IMR-90 (cell line): ENCODE measurements around the gene SPAAR. TPM values are rescaled to one million over a fixed set of nuclear protein-coding genes. Genes with fewer than 3 reads are reported as not detected.

Experiments
- ATAC-seq: fragments of 200-7000 bp; cut with Tn5 transposase; 2 replicates; pipeline ENCODE4 v1.9.1; 2020; ENCODE audit warnings: low read depth, mild to moderate bottlenecking, moderate library complexity
- BruUV-seq: library from RNA; stranded (reverse); fragments of 400-500 nt; replicated peaks from 2 replicates; lab custom pipeline; 2021; lab: Mats Ljungman, UMichigan
- CTCF ChIA-PET: fragments of 300-600 bp; formaldehyde crosslinking; extraction: SDS; loops from one replicate; lab custom pipeline; 2021; ENCODE audit warnings: antibody characterized with exemption; lab: Yijun Ruan, JAX
- POLR2A ChIA-PET: fragments of 300-600 bp; sonication (Branson Sonifier 250); formaldehyde crosslinking; loops from one replicate; lab custom pipeline; 2022; ENCODE audit warnings: antibody characterized with exemption; ENCODE audit not compliant: unreplicated experiment; lab: Charles Lee
- DNase-seq: peaks from one replicate; pipeline ENCODE4 v3.0.0; 2013
- H2AFZ ChIP-seq: replicated peaks from 2 replicates; pipeline ENCODE3; 2013; ENCODE audit warnings: low read length, mild to moderate bottlenecking; ENCODE audit not compliant: poor library complexity
- H2AK5ac ChIP-seq: 2 replicates; pipeline ENCODE4 v1.6.1; 2013; ENCODE audit warnings: low read depth, low read length, inconsistent platforms
- H2AK9ac ChIP-seq: replicated peaks from 2 replicates; pipeline ENCODE3; 2013; ENCODE audit warnings: mild to moderate bottlenecking, low read depth, low read length, moderate library complexity; ENCODE audit not compliant: poor library complexity
- H2BK120ac ChIP-seq: 2 replicates; pipeline ENCODE4 v1.6.1; 2013; ENCODE audit warnings: low read depth, low read length, inconsistent platforms
- H2BK15ac ChIP-seq: 3 replicates; pipeline ENCODE4 v1.6.1; 2013; ENCODE audit warnings: low read depth, low read length, inconsistent platforms
- H2BK20ac ChIP-seq: 2 replicates; pipeline ENCODE4 v1.6.1; 2013; ENCODE audit warnings: low read depth, mild to moderate bottlenecking, inconsistent platforms, low read length, moderate library complexity
- H2BK5ac ChIP-seq: 2 replicates; pipeline ENCODE4 v1.6.1; 2013; ENCODE audit warnings: mild to moderate bottlenecking, low read depth, low read length, inconsistent platforms; ENCODE audit not compliant: poor library complexity, severe bottlenecking
- H3K14ac ChIP-seq: replicated peaks from 2 replicates; pipeline ENCODE4 v1.6.1; 2013; ENCODE audit warnings: low read depth, low read length, inconsistent platforms
- H3K18ac ChIP-seq: 2 replicates; pipeline ENCODE4 v1.6.1; 2013; ENCODE audit warnings: low read depth, low read length, control low read depth
- H3K23ac ChIP-seq: 2 replicates; pipeline ENCODE4 v1.6.1; 2013; ENCODE audit warnings: low read depth, low read length, inconsistent platforms
- H3K27ac ChIP-seq: 2 replicates; pipeline ENCODE4 v1.5.1; 2013; ENCODE audit warnings: mild to moderate bottlenecking, control low read depth, low read length; ENCODE audit not compliant: insufficient read depth
- H3K27me3 ChIP-seq: 2 replicates; pipeline ENCODE4 v1.6.1; 2013; ENCODE audit warnings: low read length; ENCODE audit not compliant: control insufficient read depth, insufficient read depth
- H3K36me3 ChIP-seq: 2 replicates; pipeline ENCODE4 v1.6.1; 2013; ENCODE audit warnings: low read length, mixed read lengths; ENCODE audit not compliant: control insufficient read depth, insufficient read depth
- H3K4ac ChIP-seq: 2 replicates; pipeline ENCODE4 v1.6.1; 2013; ENCODE audit warnings: low read depth, low read length, inconsistent platforms
- H3K4me1 ChIP-seq: 2 replicates; pipeline ENCODE4 v1.6.1; 2013; ENCODE audit warnings: low read length, mixed read lengths; ENCODE audit not compliant: control insufficient read depth, insufficient read depth
- H3K4me2 ChIP-seq: 2 replicates; pipeline ENCODE4 v1.6.1; 2013; ENCODE audit warnings: low read depth, mild to moderate bottlenecking, control low read depth, low read length, moderate library complexity
- H3K4me3 ChIP-seq: 2 replicates; pipeline ENCODE4 v1.5.1; 2013; ENCODE audit warnings: low read depth, mild to moderate bottlenecking, control low read depth, low read length, moderate library complexity; ENCODE audit not compliant: insufficient read depth
- H3K56ac ChIP-seq: 2 replicates; pipeline ENCODE4 v1.6.1; 2013; ENCODE audit warnings: low read length, inconsistent platforms; ENCODE audit not compliant: insufficient read depth; ENCODE audit errors: extremely low read depth
- H3K79me1 ChIP-seq, 2 experiments: 2 replicates each; pipeline ENCODE4 v1.6.1; 2013; ENCODE audit warnings: low read length in 2 of 2, inconsistent platforms in 1 of 2, low read depth in 1 of 2
- H3K9ac ChIP-seq: 2 replicates; pipeline ENCODE4 v1.6.1; 2013; ENCODE audit warnings: low read depth, low read length, control low read depth
- H3K9me1 ChIP-seq: 2 replicates; pipeline ENCODE4 v1.6.1; 2013; ENCODE audit warnings: low read length, inconsistent platforms; ENCODE audit not compliant: insufficient read depth
- H3K9me3 ChIP-seq: 2 replicates; pipeline ENCODE4 v1.6.1; 2013; ENCODE audit warnings: low read length; ENCODE audit not compliant: control insufficient read depth, insufficient read depth
- H4K20me1 ChIP-seq: 2 replicates; pipeline ENCODE4 v1.6.1; 2013; ENCODE audit warnings: low read length, inconsistent platforms; ENCODE audit not compliant: insufficient read depth
- H4K5ac ChIP-seq: 2 replicates; pipeline ENCODE4 v1.6.1; 2013; ENCODE audit warnings: mild to moderate bottlenecking, low read depth, low read length, control low read depth
- H4K8ac ChIP-seq, 2 experiments: 2 replicates each; pipeline ENCODE4 v1.6.1; 2013; ENCODE audit warnings: low read depth in 2 of 2, low read length in 2 of 2, control low read depth in 1 of 2, inconsistent platforms in 1 of 2
- H4K91ac ChIP-seq: 2 replicates; pipeline ENCODE4 v1.6.1; 2013; ENCODE audit warnings: low read depth, low read length, inconsistent platforms; ENCODE audit not compliant: insufficient read depth
- BHLHE40 ChIP-seq: fragments of 150-350 bp; IDR thresholded peaks from 2 replicates; pipeline ENCODE4 v1.6.1; 2016; ENCODE audit warnings: mild to moderate bottlenecking, low read depth, low read length
- CEBPB ChIP-seq: IDR thresholded peaks from 2 replicates; pipeline ENCODE4 v1.6.1; 2012; ENCODE audit warnings: low read depth, low read length, improper control_type of control experiment
- CHD1 ChIP-seq: IDR thresholded peaks from 2 replicates; pipeline ENCODE4 v1.6.1; 2012; ENCODE audit warnings: low read depth, low read length, improper control_type of control experiment
- CTCF ChIP-seq: conservative IDR thresholded peaks from 2 replicates; pipeline ENCODE4 v1.5.1; 2012; ENCODE audit warnings: mild to moderate bottlenecking, low read depth, low read length, improper control_type of control experiment
- ELK1 ChIP-seq: fragments of 150-350 bp; IDR thresholded peaks from 2 replicates; pipeline ENCODE4 v1.6.1; 2016; ENCODE audit warnings: low read depth, mild to moderate bottlenecking, low read length, moderate library complexity, borderline replicate concordance
- FOS ChIP-seq: fragments of 150-350 bp; IDR thresholded peaks from 2 replicates; pipeline ENCODE4 v1.6.1; 2016; ENCODE audit warnings: low read depth, low read length
- MAFK ChIP-seq: IDR thresholded peaks from 2 replicates; pipeline ENCODE4 v1.6.1; 2012; ENCODE audit warnings: low read depth, low read length, improper control_type of control experiment
- MAZ ChIP-seq: IDR thresholded peaks from 2 replicates; pipeline ENCODE4 v1.6.1; 2012; ENCODE audit warnings: low read depth, mild to moderate bottlenecking, low read length, improper control_type of control experiment, moderate library complexity, borderline replicate concordance
- MXI1 ChIP-seq: IDR thresholded peaks from 2 replicates; pipeline ENCODE4 v1.6.1; 2012; ENCODE audit warnings: low read depth, mild to moderate bottlenecking, low read length, moderate library complexity, borderline replicate concordance
- NFE2L2 ChIP-seq: fragments of 150-350 bp; IDR thresholded peaks from 2 replicates; pipeline ENCODE4 v1.6.1; 2016; ENCODE audit warnings: low read depth, mild to moderate bottlenecking, low read length
- POLR2A ChIP-seq: IDR thresholded peaks from 2 replicates; pipeline ENCODE4 v1.6.1; 2012; ENCODE audit warnings: mild to moderate bottlenecking, low read depth, low read length
- RAD21 ChIP-seq: IDR thresholded peaks from 2 replicates; pipeline ENCODE4 v1.6.1; 2012; ENCODE audit warnings: low read length, improper control_type of control experiment
- RCOR1 ChIP-seq: IDR thresholded peaks from 2 replicates; pipeline ENCODE4 v1.6.1; 2012; ENCODE audit warnings: mild to moderate bottlenecking, low read length, improper control_type of control experiment; ENCODE audit not compliant: insufficient replicate concordance
- RFX5 ChIP-seq: IDR thresholded peaks from 2 replicates; pipeline ENCODE4 v1.8.0; 2012; ENCODE audit warnings: low read depth, mild to moderate bottlenecking, low read length, moderate library complexity
- SMC3 ChIP-seq: fragments of 150-350 bp; IDR thresholded peaks from 2 replicates; pipeline ENCODE4 v1.6.1; 2016; ENCODE audit warnings: low read depth, mild to moderate bottlenecking, antibody characterized with exemption, low read length, moderate library complexity
- USF2 ChIP-seq: fragments of 150-350 bp; IDR thresholded peaks from 2 replicates; pipeline ENCODE4 v1.6.1; 2017; ENCODE audit warnings: mild to moderate bottlenecking, antibody characterized with exemption, low read length, low read depth
- WGBS, 2 experiments: methylation state at CpG; one replicate each; pipeline versions ENCODE4 v1.1.5 to v1.1.7; 2013; ENCODE audit warnings: missing lambda C conversion rate in 2 of 2; ENCODE audit not compliant: insufficient read length in 1 of 2; ENCODE audit errors: extremely low coverage in 2 of 2; 5-methylcytosine and 5-hydroxymethylcytosine counted together
- dilution Hi-C: fragments of 300-500 bp; cut with HindIII; formaldehyde crosslinking; loops from one replicate; pipeline ENCODE4 v1.14.3; 2018; ENCODE audit warnings: low sequenced_read_pairs; ENCODE audit not compliant: unreplicated experiment
- in situ Hi-C: fragments of 300-500 bp; cut with MboI; formaldehyde crosslinking; loops from 3 replicates; pipeline ENCODE4 v1.14.3; 2019; ENCODE audit warnings: low sequenced_read_pairs, inconsistent platforms, mixed read lengths
- intact Hi-C: fragments of 100-400 bp; cut with micrococcal nuclease; formaldehyde crosslinking; loops from 2 replicates; pipeline ENCODE4 v1.10.0; 2022
- polyA plus RNA-seq, 3 experiments: library from polyadenylated mRNA; depleted of rRNA; stranded (reverse); fragments of >200 nt; gene quantifications; 2 replicates each; pipeline ENCODE4 v1.2.3, GENCODE V29; 2012; ENCODE audit warnings: low replicate concordance in 1 of 3
- total RNA-seq: library from RNA; depleted of rRNA; stranded (reverse); fragments of >200 nt; gene quantifications from 2 replicates; pipeline ENCODE4 v1.2.3, GENCODE V29; 2012

SPAAR gene
- total and polyA plus RNA-seq, 2 of the 4 experiments (the other 2 are of a cell fraction), result 0.18 to 0.32 TPM

- TF ChIP-seq BHLHE40 (no peak), MXI1 (no peak), CTCF (no peak), SMC3 (no peak), RCOR1 (no peak), MAZ (no peak), MAFK (no peak), FOS (no peak), CEBPB (no peak), ELK1 (no peak), RFX5 (no peak), CHD1 (no peak), RAD21 (no peak), NFE2L2 (no peak), USF2 (no peak), POLR2A (no peak)
- Histone ChIP-seq H3K56ac (no peak overlapping the region), H4K5ac (no peak overlapping the region), H2BK120ac (no peak overlapping the region), H2BK5ac (no peak overlapping the region), H3K79me1 (no peaks in the 10 kb centered on the region), H3K18ac (no peak overlapping the region), H3K9me1 (0 out of 2 replicates have a peak, but pooled peaks cover 3% of the 10 kb centered on the region), H2BK20ac (no peak overlapping the region), H3K9ac (no peak overlapping the region), H3K4me2 (no peak overlapping the region), H3K27ac (no peak overlapping the region), H3K9me3 (0 out of 2 replicates have a peak, but pooled peaks cover under 1% of the 10 kb centered on the region), H2AK9ac (no peak overlapping the region), H3K23ac (no peak overlapping the region), H3K4me3 (no peak overlapping the region), H2AFZ (peak overlapping the region; percentile 3), H3K4ac (no peak overlapping the region), H4K20me1 (no peaks in the 10 kb centered on the region), H3K36me3 (no peaks in the 10 kb centered on the region), H3K14ac (no peak overlapping the region), H4K8ac (no peak overlapping the region), H3K4me1 (no peaks in the 10 kb centered on the region), H2AK5ac (no peak overlapping the region), H3K27me3 (peaks cover 7% of the 10 kb centered on the region; the same call in 1 of the 2 replicates), H2BK15ac (no peak overlapping the region), H4K91ac (no peak overlapping the region)
- intact Hi-C loops (no loop called here), dilution Hi-C loops (no loop called here), in situ Hi-C loops (no loop called here)
- BruUV-seq, result no TSS peak
- POLR2A ChIA-PET, result no interaction called here
- no peak for ATAC-seq
- no peak for DNase-seq
- WGBS, 2 experiments, result no CpG with 5 or more reads among the region's 3 CpGs
- CTCF ChIA-PET, result no interaction called here
Observed at GRCh38 chr9:35871545-35871944, 37.7 kb upstream of the SPAAR start.
